ENCODE results near the gene HSD11B2.

HSD11B2 gene

GRCh38 chr16:67436640-67437193 lies 5.8 kb downstream of the HSD11B2 start:
- DNase-seq: no peak

- no peak for DNase-seq
These were observed 6.6 kb downstream of the HSD11B2 start for GRCh38 chr16:67437513-67437912.

GRCh38 chr16:67438098-67438791 lies 7.3 kb downstream of the HSD11B2 start:
- DNase-seq: no peak

- no peak for DNase-seq
These were observed 8.0 kb downstream of the HSD11B2 start for GRCh38 chr16:67438824-67439393.

- DNase-seq: no peak
These were observed 10.4 kb downstream of the HSD11B2 start for GRCh38 chr16:67441271-67441753.

- no peak for DNase-seq
These were observed 11.0 kb downstream of the HSD11B2 start for GRCh38 chr16:67441907-67442306.

DNA sequence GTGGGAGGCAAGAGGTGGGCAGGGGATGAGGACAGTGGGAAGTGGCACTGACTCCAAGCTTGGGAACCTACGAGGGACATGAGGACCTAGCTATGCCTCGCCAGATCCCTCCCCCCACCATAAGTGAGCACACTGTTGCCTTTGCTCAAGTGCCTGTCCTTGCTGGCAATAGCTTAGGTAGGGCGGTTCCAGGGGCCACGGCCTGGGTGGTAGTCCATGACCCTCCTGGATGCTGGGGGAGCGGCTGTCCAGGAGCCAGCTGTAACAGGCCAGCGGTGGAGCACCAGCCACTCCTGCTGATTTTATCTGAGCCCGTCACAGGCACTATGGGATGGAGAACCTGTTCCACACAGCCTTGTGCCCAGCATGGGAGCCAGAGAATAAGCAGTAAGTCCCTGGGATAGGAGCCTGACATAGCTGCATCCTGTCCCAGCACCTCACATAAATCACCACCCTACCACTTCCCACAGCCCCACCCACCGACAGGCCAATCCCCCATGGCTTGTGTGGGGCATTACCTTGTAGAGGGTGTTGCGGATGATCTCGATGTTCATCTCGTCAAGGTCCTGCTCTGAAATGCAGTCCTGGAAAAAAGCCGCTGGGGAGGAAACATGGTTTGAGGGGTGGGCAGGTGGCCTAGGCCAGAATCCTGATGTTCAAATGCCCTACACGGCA lies 11.8 kb downstream of the HSD11B2 start:
- no peak for DNase-seq

DNA sequence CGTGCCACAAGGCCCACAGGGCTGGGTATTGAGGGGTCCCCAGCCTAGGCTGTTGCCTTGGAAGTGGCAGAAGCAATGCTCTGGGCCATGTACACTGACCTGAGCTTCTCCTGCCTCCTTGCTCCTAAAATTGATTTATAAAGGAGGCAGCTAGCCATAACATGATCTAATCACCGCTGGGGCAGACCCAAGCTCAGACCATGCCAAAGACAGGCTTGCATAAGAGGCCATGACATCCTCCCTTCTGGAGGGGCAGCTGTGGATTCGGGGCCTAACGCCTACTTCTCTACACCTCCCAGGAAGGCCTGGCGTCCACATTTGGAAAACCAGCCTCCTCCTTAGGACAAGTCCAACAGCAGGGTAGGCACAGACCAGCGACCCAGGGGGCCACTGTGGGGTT lies 12.3 kb downstream of the HSD11B2 start:
- DNase-seq: no peak

GRCh38 chr16:67444259-67445125 lies 13.6 kb downstream of the HSD11B2 start:
- no peak for DNase-seq

DNA sequence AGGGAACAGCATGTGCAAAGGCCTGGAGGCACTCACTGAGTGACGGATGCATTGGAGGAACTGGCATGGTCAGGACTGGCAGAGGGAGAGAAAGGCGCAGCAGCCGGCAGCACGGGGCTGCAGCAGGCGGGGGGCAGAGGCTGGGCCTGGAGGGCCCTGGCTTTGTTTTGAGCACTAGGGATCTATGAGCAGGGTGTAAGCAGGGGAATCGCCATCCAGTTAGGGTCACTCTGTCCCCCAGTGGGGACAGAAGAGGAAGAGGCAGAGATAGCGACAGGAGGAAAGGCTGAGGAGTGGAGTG lies 14.2 kb downstream of the HSD11B2 start:
- DNase-seq: no peak

DNA sequence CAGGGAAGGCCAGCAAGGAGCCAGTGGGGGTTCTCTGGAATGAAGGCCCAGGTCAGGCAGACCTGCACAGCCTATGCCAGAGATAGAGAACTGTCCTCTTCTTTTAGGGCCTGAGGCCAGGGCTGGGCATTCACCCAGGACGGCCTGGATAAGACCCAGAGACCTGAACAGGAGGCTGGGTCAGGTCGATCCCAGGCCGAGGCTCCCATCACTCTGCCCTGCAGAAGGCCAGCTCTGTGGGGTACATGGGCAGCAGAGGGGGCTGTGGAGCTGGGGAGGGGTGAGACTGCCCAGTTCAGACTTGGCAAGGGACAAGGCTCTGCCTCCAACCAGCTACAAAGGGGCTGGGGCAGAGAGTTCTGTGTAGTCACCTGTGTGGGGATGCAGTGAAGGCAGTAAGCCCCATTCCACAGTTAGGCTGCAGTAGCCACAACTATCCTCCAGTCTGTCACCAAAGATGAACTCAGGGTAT lies 14.6 kb downstream of the HSD11B2 start:
- no peak for DNase-seq

DNA sequence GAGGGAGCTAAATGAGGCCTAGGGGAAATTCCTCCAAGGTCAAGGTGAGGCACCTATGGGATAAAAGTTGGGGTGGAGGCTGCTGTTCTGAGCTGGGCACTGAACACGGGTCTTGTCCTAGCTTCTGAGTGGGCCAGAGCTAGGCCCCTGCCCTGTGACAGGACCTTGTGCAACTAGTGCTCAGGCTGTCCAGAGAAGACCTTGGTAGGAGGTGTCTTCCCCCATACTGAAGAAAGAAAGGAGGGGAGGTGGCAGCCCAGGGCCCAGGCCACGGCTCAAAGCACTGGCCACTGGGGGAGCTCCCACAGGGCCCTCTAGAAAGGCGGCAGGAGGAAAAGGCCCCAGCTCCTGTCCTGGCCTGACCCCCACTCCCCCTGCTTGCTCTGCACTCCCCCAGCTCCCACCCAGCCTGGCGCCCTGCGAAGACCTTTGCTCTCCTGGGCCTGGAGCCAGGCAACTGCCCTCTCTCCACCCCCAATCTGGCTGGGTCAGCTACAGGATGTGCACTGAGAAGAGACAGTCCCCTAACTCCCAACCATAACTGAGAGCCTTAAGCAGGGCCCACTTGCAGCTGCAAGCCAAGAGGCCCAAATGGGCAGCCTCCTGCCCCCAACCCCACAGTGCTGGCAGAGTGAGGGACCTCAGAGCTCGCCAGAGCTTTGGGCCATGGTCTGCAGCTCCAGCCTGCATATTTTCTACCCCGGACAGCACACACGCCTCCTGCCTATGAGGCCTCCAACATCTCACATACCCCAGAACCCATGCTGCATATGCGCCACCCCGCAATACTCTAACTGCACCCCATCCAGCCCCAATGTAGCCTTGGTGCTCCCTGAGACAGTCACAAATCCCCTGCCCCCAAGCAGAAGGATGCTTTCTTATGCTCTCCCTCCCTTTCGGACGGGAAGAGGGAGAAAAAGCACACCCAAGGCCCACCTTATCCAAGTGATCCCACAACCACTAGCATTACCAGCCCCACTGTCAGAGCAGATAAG lies 15.3 kb downstream of the HSD11B2 start:
- no peak for DNase-seq

DNA sequence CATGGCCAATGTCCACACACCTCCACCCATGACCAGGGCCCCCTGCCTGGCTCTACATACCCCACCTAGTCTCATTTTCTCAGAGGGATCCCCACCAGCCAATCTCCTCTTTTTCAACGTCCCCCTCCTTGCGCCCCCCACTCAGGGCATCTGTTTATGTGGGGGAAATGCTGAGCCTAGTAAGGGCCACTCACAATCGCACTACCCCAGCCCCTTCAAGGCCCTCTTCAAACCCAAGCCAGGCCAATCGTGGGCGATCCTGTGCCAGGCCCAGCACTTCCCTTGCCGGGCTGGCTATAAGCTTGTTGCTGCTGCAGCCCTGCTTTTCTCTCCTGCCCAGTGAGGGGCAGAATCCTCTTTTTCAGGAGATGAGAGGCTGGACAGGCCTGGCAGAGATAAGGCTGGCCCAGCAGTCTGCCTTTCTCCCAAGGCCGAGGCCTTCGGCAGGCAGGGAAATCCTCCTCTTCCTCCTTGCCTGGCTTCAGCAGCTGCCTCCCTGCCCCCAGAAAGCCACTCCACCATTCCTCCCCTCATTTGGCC lies 16.1 kb downstream of the HSD11B2 start:
- no peak for DNase-seq

DNA sequence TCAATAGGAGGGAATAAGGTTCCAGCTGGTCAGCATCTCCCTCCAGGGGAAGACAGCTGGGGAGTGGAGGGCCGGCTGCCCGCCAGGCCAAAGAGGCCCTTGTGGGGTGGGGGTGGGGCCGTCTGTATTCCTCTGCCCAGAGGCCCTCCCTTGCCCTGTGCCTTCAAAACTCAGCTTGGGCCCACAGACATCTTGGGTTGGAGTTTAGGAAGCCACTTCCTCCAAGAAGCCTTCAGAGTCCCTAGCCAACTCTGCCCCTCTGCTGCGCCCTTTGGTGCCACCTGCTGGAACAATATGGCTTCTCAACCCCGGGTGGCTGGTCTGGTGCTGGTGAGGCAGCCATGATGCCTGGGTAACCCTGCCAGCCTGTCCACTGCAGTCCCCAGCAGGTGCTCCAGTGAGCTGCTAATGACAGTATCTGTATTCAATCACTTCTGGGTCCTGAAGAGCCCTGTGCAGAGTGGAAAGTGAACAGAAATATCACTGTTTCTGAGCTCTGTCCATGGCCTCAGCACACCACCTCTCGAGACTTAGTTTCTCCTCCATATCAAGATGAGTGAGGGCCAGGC lies 16.7 kb downstream of the HSD11B2 start:
- DNase-seq: peak; percentile 78

GRCh38 chr16:67448580-67448979 lies 17.7 kb downstream of the HSD11B2 start:
- DNase-seq: no peak

GRCh38 chr16:67449336-67449735 lies 18.4 kb downstream of the HSD11B2 start:
- no peak for DNase-seq

- no peak for DNase-seq
These were observed 18.8 kb downstream of the HSD11B2 start for GRCh38 chr16:67449739-67450138.

DNA sequence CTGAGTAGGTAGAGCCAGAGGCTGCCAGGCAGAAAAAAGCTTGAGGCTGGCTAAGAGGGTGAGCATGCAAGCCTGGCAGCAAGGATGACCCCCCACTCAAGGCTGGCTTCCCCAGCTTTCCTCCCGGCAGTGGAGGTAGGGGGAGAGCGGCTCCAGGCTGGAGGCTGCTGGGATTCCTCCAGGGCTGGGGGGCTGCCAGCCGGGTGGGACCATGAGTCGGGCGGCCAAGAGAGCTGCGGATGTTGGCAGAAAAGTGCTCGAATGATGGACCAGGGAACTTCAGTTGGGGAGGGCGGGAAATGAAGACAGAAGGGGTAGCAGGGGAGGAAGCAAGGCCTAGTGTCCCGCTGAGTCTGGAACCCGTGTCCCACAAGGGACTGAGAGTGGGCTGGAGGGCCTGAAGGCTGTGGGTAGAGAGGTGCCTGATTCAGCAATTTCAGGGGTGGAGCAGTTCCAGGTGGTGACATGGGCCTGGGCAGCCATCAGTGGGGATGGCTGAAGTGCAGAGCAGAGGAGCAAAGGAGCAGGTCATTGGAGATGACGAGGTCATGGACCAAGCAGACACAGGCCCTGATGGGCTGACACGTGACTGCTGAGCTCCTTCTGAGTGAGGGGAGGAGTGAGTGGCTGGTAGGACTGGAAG lies 20.3 kb downstream of the HSD11B2 start:
- DNase-seq: no peak

DNA sequence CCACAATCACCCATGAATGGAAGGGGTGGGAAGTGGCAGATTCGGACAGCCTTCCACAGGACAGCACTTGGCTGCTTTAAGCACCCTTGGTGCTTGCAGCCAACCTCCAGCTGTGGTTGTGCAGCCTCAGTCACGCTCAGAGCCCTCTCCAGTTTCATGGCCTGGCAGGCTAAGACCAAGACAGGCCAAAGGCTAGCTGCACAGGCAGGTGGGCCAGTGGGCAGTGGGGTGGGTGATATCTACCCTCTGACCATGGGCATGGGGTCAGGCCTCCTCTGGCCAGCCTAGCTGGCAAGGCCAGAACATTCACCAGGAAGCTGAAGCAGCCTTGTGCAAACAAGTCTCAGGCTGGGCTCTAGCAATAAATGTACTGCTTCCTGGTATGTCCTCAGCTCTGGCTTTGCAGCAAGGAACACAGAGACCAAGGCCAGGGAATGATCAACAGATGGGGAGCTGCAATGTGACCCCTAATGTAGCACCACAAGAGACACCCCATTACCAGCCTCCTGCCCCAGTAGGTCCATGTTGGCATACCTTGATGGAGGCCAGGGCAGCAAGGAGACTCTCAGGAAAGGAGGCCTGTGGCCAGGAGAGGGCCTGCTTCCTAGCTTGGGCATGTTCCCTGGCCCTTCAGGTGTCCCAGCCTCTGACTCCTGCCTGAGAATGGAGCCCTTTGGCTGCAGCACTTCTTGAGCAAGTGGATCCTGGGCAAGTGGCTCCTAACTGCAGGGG lies 20.9 kb downstream of the HSD11B2 start:
- no peak for DNase-seq

- no peak for DNase-seq
These were observed 23.2 kb downstream of the HSD11B2 start for GRCh38 chr16:67454104-67454503.
